AG04450 (cell line): Measurements from ENCODE around the gene DTNBP1. TPM values are rescaled to one million over a fixed set of nuclear protein-coding genes. Genes with fewer than 3 reads are reported as not detected.

Source experiments
- CTCF ChIA-PET: fragments of 300-600, 350-600 bp; formaldehyde crosslinking; extraction: SDS; loops from one replicate; lab custom pipeline; 2022; ENCODE audit warnings: antibody characterized with exemption, inconsistent platforms; lab: Charles Lee
- POLR2A ChIA-PET: fragments of 350-600 bp; formaldehyde crosslinking; extraction: SDS; loops from one replicate; lab custom pipeline; 2021; ENCODE audit warnings: antibody characterized with exemption, inconsistent platforms; lab: Yijun Ruan, JAX
- DNase-seq: peaks from one replicate; pipeline ENCODE4 v3.0.0-alpha.2; 2011; ENCODE audit warnings: low read depth, low spot score
- H3K27ac ChIP-seq: one replicate; pipeline ENCODE4 v1.5.1; 2012; ENCODE audit warnings: low read depth, low read length, control low read depth
- H3K27me3 ChIP-seq: one replicate; pipeline ENCODE4 v1.6.0; 2012; ENCODE audit warnings: low read length; ENCODE audit not compliant: control insufficient read depth, insufficient read depth
- H3K4me3 ChIP-seq: 2 replicates; pipeline ENCODE4 v1.5.1; 2011; ENCODE audit warnings: mild to moderate bottlenecking, low read depth, low read length, control low read depth
- H3K9me3 ChIP-seq: 2 replicates; pipeline ENCODE4 v1.5.1; 2012; ENCODE audit warnings: low read length; ENCODE audit not compliant: control insufficient read depth, insufficient read depth
- polyA plus RNA-seq: library from polyadenylated mRNA; depleted of rRNA; stranded (reverse); fragments of >200 nt; gene quantifications from 2 replicates; pipeline ENCODE4 v1.2.3, GENCODE V29; 2011
- TF ChIP-seq, protein P1 (sequence below): IDR thresholded peaks from 2 replicates; pipeline ENCODE4 v1.5.1; 2011; ENCODE audit warnings: low read depth, low read length, control low read depth, inconsistent platforms

DTNBP1 gene
- polyA plus RNA-seq, 1 experiment = 15.2 TPM

DNA sequence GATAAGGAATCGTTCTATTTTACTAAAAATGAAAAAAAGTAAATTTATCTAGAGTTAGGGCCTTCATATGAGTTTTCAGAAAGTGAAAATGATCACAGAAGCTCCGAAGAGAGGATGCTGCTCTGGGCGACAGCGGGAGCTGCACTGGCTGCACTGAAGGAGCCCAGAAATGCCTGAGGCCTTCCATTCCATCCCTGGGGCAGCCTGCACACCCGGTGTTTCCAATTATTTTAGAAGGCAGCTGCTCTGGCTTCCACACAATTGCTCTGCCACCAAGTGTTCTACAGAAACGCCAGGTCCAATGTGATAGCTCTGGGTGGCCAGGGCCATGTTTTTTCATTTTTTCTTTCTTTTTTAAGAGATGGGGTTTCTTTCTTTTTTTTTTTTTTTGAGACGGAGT lies 3.6 kb downstream of the DTNBP1 start:
- H3K27me3 ChIP-seq = peaks cover 4% of the 10 kb centered on the region
- CTCF ChIA-PET = interaction anchor here (0.6 kb wide), 1 partner anchor 546 kb away, joined by 3 read pairs; no protein-coding TSS in a partner anchor
- no peaks in the 10 kb centered on the region; the same call in 1 of the 2 replicates for H3K9me3 ChIP-seq
- no peak overlapping the region for H3K27ac ChIP-seq
- no peak overlapping the region for H3K4me3 ChIP-seq
- POLR2A ChIA-PET = no interaction called here
- no peak for DNase-seq
- TF ChIP-seq, protein P1, sequence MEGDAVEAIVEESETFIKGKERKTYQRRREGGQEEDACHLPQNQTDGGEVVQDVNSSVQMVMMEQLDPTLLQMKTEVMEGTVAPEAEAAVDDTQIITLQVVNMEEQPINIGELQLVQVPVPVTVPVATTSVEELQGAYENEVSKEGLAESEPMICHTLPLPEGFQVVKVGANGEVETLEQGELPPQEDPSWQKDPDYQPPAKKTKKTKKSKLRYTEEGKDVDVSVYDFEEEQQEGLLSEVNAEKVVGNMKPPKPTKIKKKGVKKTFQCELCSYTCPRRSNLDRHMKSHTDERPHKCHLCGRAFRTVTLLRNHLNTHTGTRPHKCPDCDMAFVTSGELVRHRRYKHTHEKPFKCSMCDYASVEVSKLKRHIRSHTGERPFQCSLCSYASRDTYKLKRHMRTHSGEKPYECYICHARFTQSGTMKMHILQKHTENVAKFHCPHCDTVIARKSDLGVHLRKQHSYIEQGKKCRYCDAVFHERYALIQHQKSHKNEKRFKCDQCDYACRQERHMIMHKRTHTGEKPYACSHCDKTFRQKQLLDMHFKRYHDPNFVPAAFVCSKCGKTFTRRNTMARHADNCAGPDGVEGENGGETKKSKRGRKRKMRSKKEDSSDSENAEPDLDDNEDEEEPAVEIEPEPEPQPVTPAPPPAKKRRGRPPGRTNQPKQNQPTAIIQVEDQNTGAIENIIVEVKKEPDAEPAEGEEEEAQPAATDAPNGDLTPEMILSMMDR = no peak

DNA sequence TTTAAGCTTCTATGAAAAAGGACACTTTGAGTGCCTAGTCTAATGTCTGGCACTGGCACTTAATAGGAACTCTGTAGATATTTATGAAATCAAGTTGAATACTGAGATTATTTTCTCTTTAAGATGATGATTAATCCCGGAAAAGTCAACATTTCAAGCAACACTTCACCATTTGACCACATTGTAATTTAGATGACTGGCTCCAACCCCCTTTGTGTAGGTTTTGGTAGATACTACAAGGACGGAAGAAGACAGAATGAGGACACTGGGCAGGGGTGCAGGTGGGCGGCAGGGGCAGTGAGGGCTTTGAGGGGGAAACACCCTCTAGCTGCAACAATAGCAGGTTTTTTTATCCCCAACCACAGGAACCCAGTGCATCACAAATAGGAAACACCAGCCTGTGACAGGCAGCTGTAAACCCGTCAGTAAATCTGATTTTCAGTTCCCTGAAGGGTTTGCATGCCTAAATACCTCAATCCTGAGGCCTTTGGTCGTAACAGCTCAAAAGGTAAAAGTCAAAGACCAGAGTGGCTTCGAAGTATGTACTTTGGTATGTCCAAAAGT lies 4.6 kb downstream of the DTNBP1 start:
- Histone ChIP-seq H3K27me3 (no peaks in the 10 kb centered on the region), H3K9me3 (no peaks in the 10 kb centered on the region; the same call in 1 of the 2 replicates), H3K27ac (no peak overlapping the region), H3K4me3 (no peak overlapping the region)
- ChIA-PET POLR2A (no interaction called here), CTCF (no interaction called here)
- DNase-seq = no peak
- TF ChIP-seq, protein P1 = no peak

DNA sequence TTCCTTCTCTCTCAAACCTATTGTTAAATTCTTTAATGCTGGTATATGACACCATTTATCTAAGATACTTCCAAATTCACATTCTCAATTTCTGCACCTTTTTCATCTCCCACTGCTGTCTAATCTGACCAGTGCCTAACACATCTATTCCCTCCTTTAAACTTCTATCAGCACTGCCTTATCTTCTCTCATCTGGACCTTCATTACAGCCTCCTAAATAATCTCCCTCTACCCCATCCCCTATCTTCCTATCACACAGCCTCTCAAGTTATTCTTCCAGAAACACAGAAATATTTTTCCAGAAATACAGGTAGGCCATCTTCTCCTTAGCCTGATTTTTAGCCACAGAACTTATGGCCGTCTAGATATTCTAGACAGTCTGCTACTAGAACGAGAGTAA lies 5.5 kb downstream of the DTNBP1 start:
- TF ChIP-seq, protein P1 = no peak
- Histone ChIP-seq H3K4me3 (no peak overlapping the region), H3K27ac (no peak overlapping the region), H3K27me3 (no peaks in the 10 kb centered on the region), H3K9me3 (no peaks in the 10 kb centered on the region)
- POLR2A ChIA-PET = no interaction called here
- no peak for DNase-seq
- CTCF ChIA-PET = no interaction called here

DNA sequence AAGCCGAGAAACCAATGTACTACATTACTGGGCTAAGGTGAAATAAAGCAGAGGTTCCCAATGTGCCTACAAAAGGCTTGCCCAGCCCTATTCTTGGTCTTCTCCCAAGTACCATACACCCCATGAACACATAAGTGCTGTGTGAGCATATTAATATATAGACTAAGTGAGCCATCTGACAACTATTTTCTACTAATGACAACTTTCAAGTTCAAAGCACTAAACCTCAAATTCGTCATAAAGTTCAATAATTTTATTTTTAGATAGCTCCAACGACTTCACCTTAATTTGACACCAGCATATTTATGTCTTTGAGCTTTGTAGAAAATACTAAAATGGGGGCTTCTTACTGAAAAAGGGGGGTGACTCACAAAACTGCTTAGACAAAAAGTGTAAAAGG lies 6.7 kb downstream of the DTNBP1 start:
- H3K27me3 ChIP-seq = no peaks in the 10 kb centered on the region
- H3K27ac ChIP-seq = no peak overlapping the region
- no peaks in the 10 kb centered on the region for H3K9me3 ChIP-seq
- H3K4me3 ChIP-seq = no peak overlapping the region
- CTCF ChIA-PET = no interaction called here
- no peak for DNase-seq
- POLR2A ChIA-PET = no interaction called here
- TF ChIP-seq, protein P1 = no peak

DNA sequence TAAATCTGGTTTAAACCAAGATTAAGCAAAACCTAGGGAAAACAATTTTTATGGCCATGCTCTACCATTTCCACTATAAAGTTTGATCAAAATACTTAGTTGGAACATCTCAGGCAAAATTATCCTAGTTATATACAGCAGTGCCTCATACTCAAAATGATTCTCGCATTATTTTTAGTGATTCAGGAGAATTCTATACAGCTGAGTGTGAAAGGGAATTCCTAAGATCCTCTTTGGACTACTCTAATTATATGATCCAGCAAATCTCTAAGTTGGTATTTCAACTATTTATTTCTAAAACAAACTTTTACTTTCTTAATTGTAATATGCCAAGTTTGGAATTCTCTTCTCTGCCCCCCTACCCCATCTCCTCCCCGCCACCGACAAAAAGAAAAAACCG lies 8.6 kb downstream of the DTNBP1 start:
- Histone ChIP-seq H3K27ac (no peak overlapping the region), H3K27me3 (no peaks in the 10 kb centered on the region), H3K4me3 (no peak overlapping the region), H3K9me3 (no peaks in the 10 kb centered on the region)
- TF ChIP-seq, protein P1 = no peak
- POLR2A ChIA-PET = no interaction called here
- CTCF ChIA-PET = no interaction called here
- DNase-seq = no peak
